Thyroid gland (tissue), 4 donors: ENCODE data around the gene CDKN2AIPNL.

Experiments
- CTCF ChIP-seq, 6 experiments: fragments of 200-600 bp in 3 of 6; fragments of 450-650 bp in 3 of 6; sonication (generic) in 3 of 6; IDR thresholded peaks; one replicate each; pipeline ENCODE4 v1.5.1; 2016 to 2019; ENCODE audit warnings: antibody characterized with exemption in 6 of 6, mild to moderate bottlenecking in 2 of 6, inconsistent platforms in 1 of 6, moderate library complexity in 1 of 6
- POLR2A ChIP-seq, 2 donors: fragments of 450-650 bp; IDR thresholded peaks; one replicate each; pipeline ENCODE4 v1.6.1; 2017; ENCODE audit warnings: antibody characterized with exemption in 2 of 2, mild to moderate bottlenecking in 2 of 2, moderate library complexity in 1 of 2

DNA sequence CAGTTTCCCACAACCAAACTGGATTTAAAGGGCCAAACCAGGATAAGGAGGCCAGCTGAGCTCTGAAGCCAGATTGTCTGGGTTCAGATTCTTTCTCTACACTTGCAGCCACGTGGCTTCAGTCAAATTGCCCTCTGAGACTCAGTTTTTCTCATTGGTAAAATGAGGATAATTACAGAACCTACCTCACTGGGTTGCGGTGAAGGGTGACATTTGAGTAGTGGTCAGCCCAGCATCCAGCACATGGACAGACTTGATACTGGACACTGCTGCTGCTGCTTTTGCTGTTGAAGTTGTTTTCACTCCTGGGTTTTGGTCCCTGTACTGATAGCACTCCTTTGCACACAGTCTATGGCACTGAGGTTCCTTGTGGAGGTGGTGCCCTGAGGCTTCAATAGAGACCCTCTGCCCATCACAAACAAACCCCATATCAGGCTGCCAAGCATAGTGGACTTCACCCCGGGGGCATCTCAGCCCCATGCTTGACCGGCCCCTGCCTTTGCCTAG lies 25.7 kb upstream of the CDKN2AIPNL start:
- TF ChIP-seq CTCF (IDR thresholded peaks at IDR 0.05) (no peak), POLR2A (IDR thresholded peaks at IDR 0.05) (no peak)
